Right lobe of liver (tissue), 4 donors: ENCODE measurements around the gene LETM1.

Experiments used
- POLR2A ChIP-seq: fragments of 450-650 bp; IDR thresholded peaks from one replicate; pipeline ENCODE4 v1.6.1; 2017; ENCODE audit warnings: antibody characterized with exemption, mild to moderate bottlenecking
- TF ChIP-seq, protein P1 (sequence below), 4 donors: fragments of 200-600 bp in 3 of 4; fragments of 450-650 bp in 1 of 4; IDR thresholded peaks; one replicate each; pipeline versions ENCODE4 v1.5.1 to v1.8.0; 2016 to 2022; ENCODE audit warnings: antibody characterized with exemption in 4 of 4, mild to moderate bottlenecking in 2 of 4
- donor health status: DM: no; HTN: no; CAD: no.
- donor health status: DM: no; HTN: no; CAD: no.
- donor health status: DM: no; HTN: yes; CAD: no.

GRCh38 chr4:1879485-1879884 is 23.5 kb upstream of the LETM1 start:
- TF ChIP-seq POLR2A: no peak
- TF ChIP-seq, protein P1, sequence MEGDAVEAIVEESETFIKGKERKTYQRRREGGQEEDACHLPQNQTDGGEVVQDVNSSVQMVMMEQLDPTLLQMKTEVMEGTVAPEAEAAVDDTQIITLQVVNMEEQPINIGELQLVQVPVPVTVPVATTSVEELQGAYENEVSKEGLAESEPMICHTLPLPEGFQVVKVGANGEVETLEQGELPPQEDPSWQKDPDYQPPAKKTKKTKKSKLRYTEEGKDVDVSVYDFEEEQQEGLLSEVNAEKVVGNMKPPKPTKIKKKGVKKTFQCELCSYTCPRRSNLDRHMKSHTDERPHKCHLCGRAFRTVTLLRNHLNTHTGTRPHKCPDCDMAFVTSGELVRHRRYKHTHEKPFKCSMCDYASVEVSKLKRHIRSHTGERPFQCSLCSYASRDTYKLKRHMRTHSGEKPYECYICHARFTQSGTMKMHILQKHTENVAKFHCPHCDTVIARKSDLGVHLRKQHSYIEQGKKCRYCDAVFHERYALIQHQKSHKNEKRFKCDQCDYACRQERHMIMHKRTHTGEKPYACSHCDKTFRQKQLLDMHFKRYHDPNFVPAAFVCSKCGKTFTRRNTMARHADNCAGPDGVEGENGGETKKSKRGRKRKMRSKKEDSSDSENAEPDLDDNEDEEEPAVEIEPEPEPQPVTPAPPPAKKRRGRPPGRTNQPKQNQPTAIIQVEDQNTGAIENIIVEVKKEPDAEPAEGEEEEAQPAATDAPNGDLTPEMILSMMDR (IDR thresholded peaks at IDR 0.05): no peak
